ENCODE measurements around the gene TRAF3IP3.

DNA sequence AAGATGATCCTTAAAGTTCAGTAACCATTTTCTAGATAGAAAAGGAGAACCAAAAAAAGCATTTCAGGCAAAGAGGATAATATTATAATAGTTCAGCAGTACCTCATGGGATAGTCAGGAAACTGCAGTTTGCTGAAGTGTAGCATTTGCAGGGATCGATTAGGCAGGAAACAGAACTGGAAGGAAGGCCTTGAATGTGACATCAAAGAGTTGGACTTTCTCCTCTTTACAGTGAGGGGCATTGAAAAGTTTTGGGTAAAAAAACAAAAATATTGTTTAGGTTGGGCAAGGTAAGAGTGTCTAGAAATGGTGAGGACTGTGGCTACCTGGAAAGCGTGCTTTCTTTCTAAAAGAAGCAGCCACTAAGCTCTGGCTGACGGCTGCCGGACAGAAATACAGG lies 58.0 kb downstream of the TRAF3IP3 start:
- TF ChIP-seq, protein P1, sequence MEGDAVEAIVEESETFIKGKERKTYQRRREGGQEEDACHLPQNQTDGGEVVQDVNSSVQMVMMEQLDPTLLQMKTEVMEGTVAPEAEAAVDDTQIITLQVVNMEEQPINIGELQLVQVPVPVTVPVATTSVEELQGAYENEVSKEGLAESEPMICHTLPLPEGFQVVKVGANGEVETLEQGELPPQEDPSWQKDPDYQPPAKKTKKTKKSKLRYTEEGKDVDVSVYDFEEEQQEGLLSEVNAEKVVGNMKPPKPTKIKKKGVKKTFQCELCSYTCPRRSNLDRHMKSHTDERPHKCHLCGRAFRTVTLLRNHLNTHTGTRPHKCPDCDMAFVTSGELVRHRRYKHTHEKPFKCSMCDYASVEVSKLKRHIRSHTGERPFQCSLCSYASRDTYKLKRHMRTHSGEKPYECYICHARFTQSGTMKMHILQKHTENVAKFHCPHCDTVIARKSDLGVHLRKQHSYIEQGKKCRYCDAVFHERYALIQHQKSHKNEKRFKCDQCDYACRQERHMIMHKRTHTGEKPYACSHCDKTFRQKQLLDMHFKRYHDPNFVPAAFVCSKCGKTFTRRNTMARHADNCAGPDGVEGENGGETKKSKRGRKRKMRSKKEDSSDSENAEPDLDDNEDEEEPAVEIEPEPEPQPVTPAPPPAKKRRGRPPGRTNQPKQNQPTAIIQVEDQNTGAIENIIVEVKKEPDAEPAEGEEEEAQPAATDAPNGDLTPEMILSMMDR (conservative IDR thresholded peaks at IDR 0.05 in 1 of 2, IDR thresholded peaks at IDR 0.05 in 1 of 2; ENCODE audit: low read depth in 1 of 2, low read length in 2 of 2), result no peak
- no peak for TF ChIP-seq EZH2 (IDR thresholded peaks at IDR 0.05; ENCODE audit: low read length, missing control alignments)

Data from fibroblast of lung (primary cell).